SK-N-SH treated with all-trans-retinoic acid at 6 μM for 48 hours (cell line): ENCODE data around the gene GEMIN4.

Source experiments
- ATAC-seq: fragments of 200-7000 bp; cut with Tn5 transposase; 3 replicates; pipeline ENCODE4 v1.9.1; 2020; ENCODE audit warnings: mild to moderate bottlenecking, moderate library complexity
- ARNTL ChIP-seq: fragments of 450-650 bp; formaldehyde crosslinking; IDR thresholded peaks from 2 replicates; pipeline ENCODE4 v1.5.0; 2020; ENCODE audit warnings: low read depth, mild to moderate bottlenecking, moderate library complexity, borderline replicate concordance
- BACH2 ChIP-seq: fragments of 250-450 bp; sonication (Bioruptor Pico); IDR thresholded peaks from 2 replicates; pipeline ENCODE4 v1.9.0; 2021; ENCODE audit warnings: mild to moderate bottlenecking, borderline replicate concordance
- CSDC2 ChIP-seq: fragments of 250-450 bp; sonication (Bioruptor Pico); IDR thresholded peaks from 2 replicates; pipeline ENCODE4 v1.5.0; 2020; ENCODE audit warnings: mild to moderate bottlenecking, moderate library complexity
- ESRRG ChIP-seq: fragments of 250-450 bp; sonication (Bioruptor Pico); IDR thresholded peaks from 2 replicates; pipeline ENCODE4 v1.6.1; 2021; ENCODE audit warnings: mild to moderate bottlenecking
- GLIS3 ChIP-seq: fragments of 250-450 bp; sonication (Bioruptor Pico); IDR thresholded peaks from 2 replicates; pipeline ENCODE4 v1.5.0; 2020; ENCODE audit warnings: mild to moderate bottlenecking, moderate library complexity
- ISL1 ChIP-seq: fragments of 250-450 bp; sonication (Bioruptor Pico); IDR thresholded peaks from 2 replicates; pipeline ENCODE4 v2.1.2; 2022; ENCODE audit warnings: mild to moderate bottlenecking, moderate library complexity
- PATZ1 ChIP-seq: fragments of 250-450 bp; sonication (Bioruptor Pico); IDR thresholded peaks from 2 replicates; pipeline ENCODE4 v1.8.0; 2020; ENCODE audit warnings: mild to moderate bottlenecking, moderate library complexity, borderline replicate concordance
- POU6F1 ChIP-seq: fragments of 250-450 bp; sonication (Bioruptor Pico); IDR thresholded peaks from 2 replicates; pipeline ENCODE4 v1.8.0; 2021; ENCODE audit warnings: low read depth, mild to moderate bottlenecking, moderate library complexity, borderline replicate concordance
- PPARA ChIP-seq: fragments of 250-450 bp; sonication (Bioruptor Pico); IDR thresholded peaks from 2 replicates; pipeline ENCODE4 v1.5.0; 2020; ENCODE audit warnings: mild to moderate bottlenecking, borderline replicate concordance
- RARB ChIP-seq: fragments of 250-450 bp; sonication (Bioruptor Pico); IDR thresholded peaks from 2 replicates; pipeline ENCODE4 v1.8.0; 2021; ENCODE audit warnings: mild to moderate bottlenecking, moderate library complexity
- SNAI2 ChIP-seq: fragments of 250-450 bp; sonication (Bioruptor Pico); IDR thresholded peaks from 2 replicates; pipeline ENCODE4 v1.5.0; 2020; ENCODE audit warnings: mild to moderate bottlenecking, moderate library complexity
- TCF4 ChIP-seq: fragments of 250-450 bp; sonication (Bioruptor Pico); IDR thresholded peaks from 2 replicates; pipeline ENCODE4 v1.8.0; 2021; ENCODE audit warnings: mild to moderate bottlenecking, moderate library complexity, borderline replicate concordance
- TOX ChIP-seq: fragments of 250-450 bp; sonication (Bioruptor Pico); IDR thresholded peaks from 2 replicates; pipeline ENCODE4 v1.8.0; 2021; ENCODE audit warnings: mild to moderate bottlenecking, moderate library complexity, borderline replicate concordance
- ZC3H10 ChIP-seq: fragments of 250-450 bp; sonication (Bioruptor Pico); IDR thresholded peaks from 2 replicates; pipeline ENCODE4 v1.5.1; 2021; ENCODE audit warnings: mild to moderate bottlenecking, moderate library complexity
- ZFP3 ChIP-seq: fragments of 250-450 bp; sonication (Bioruptor Pico); IDR thresholded peaks from 2 replicates; pipeline ENCODE4 v1.5.0; 2020; ENCODE audit warnings: mild to moderate bottlenecking, moderate library complexity
- ZFP30 ChIP-seq: fragments of 450-650 bp; formaldehyde crosslinking; IDR thresholded peaks from 2 replicates; pipeline ENCODE4 v1.5.0; 2022; ENCODE audit warnings: mild to moderate bottlenecking, moderate library complexity
- ZNF70 ChIP-seq: fragments of 450-650 bp; formaldehyde crosslinking; IDR thresholded peaks from 2 replicates; pipeline ENCODE4 v1.5.0; 2020; ENCODE audit warnings: mild to moderate bottlenecking, moderate library complexity
- ZNF8 ChIP-seq: fragments of 450-650 bp; formaldehyde crosslinking; IDR thresholded peaks from 2 replicates; pipeline ENCODE4 v1.5.0; 2020; ENCODE audit warnings: mild to moderate bottlenecking, moderate library complexity
- TF ChIP-seq, protein P1 (sequence below): fragments of 250-450 bp; sonication (Bioruptor Pico); IDR thresholded peaks from 2 replicates; pipeline ENCODE4 v1.5.1; 2020; ENCODE audit warnings: low read depth, mild to moderate bottlenecking, moderate library complexity
- TF ChIP-seq, protein P2 (sequence below): fragments of 250-450 bp; sonication (Bioruptor Pico); IDR thresholded peaks from 2 replicates; pipeline ENCODE4 v1.5.1; 2021; ENCODE audit warnings: mild to moderate bottlenecking, moderate library complexity

GEMIN4 gene

DNA sequence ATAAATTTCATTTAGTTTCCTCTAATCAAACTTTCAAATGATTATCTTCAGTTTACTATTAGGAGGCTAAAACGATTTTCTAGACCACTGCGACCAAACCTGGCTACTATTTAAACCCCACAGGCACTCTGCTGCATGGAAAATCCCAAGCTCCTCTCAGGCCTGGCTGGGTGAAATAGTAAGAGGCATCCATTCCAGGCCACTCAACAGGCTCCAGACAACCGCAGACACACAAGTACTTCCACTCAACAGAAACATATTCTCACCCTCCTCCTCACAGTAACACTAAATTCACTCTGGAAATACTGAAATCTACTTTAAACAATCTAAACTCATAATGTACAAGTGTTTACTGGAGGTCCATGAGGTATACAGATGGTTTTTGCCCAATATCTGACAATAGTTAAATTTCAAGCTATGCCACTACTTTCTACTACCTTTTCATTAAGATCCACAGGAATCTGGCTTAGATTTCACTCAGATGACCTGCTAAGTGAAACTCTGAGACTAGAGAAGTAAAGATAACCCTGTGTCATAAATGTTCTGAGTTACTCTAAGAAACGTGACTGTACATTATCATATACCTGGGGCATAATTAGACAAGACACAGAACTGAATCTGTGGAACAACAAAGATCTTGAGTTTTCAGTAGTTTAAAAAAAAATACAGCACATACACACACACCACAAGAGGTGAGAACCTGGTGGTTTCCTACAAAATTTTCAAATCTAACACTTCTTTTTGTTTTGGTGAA, 47.8 kb downstream of the GEMIN4 start:
- ATAC-seq: peak; percentile 81
- TF ChIP-seq TCF4 (no peak), BACH2 (CRISPR knock-in tag) (no peak), ISL1 (CRISPR knock-in tag) (0 out of 2 replicates have a peak, but pooled peaks have one; percentile 10)

- no peak for ATAC-seq
- TF ChIP-seq CSDC2 (CRISPR knock-in tag) (no peak), POU6F1 (CRISPR knock-in tag) (no peak), TCF4 (no peak), ZNF8 (CRISPR knock-in tag) (no peak), BACH2 (CRISPR knock-in tag) (no peak), ZNF70 (CRISPR knock-in tag) (no peak), PATZ1 (CRISPR knock-in tag) (no peak), SNAI2 (CRISPR knock-in tag) (no peak), ZFP30 (no peak), TOX (CRISPR knock-in tag) (no peak), ESRRG (CRISPR knock-in tag) (no peak), ZC3H10 (CRISPR knock-in tag) (no peak), GLIS3 (CRISPR knock-in tag) (no peak), ISL1 (CRISPR knock-in tag) (no peak), ARNTL (CRISPR knock-in tag) (no peak), RARB (CRISPR knock-in tag) (no peak), PPARA (CRISPR knock-in tag) (no peak), ZFP3 (no peak)
Observed at GRCh38 chr17:703081-703875, 48.8 kb downstream of the GEMIN4 start.

- no peak for TF ChIP-seq ZNF70 (CRISPR knock-in tag)
- TF ChIP-seq POU6F1 (CRISPR knock-in tag): no peak
- no peak for TF ChIP-seq ESRRG (CRISPR knock-in tag)
- no peak for TF ChIP-seq GLIS3 (CRISPR knock-in tag)
- TF ChIP-seq SNAI2 (CRISPR knock-in tag): no peak
- TF ChIP-seq CSDC2 (CRISPR knock-in tag): no peak
- TF ChIP-seq ZFP3: no peak
- ATAC-seq: peak; percentile 37; the same call in 1 of the 3 replicates
Observed at GRCh38 chr17:700504-701094, 51.5 kb downstream of the GEMIN4 start.

GRCh38 chr17:699345-699744, 52.7 kb downstream of the GEMIN4 start:
- ATAC-seq: no peak
- TF ChIP-seq ESRRG (CRISPR knock-in tag): no peak
- TF ChIP-seq PATZ1 (CRISPR knock-in tag): no peak
- no peak for TF ChIP-seq TCF4
- no peak for TF ChIP-seq BACH2 (CRISPR knock-in tag)
- TF ChIP-seq CSDC2 (CRISPR knock-in tag): no peak
- no peak for TF ChIP-seq ZFP30
- TF ChIP-seq, protein P1, sequence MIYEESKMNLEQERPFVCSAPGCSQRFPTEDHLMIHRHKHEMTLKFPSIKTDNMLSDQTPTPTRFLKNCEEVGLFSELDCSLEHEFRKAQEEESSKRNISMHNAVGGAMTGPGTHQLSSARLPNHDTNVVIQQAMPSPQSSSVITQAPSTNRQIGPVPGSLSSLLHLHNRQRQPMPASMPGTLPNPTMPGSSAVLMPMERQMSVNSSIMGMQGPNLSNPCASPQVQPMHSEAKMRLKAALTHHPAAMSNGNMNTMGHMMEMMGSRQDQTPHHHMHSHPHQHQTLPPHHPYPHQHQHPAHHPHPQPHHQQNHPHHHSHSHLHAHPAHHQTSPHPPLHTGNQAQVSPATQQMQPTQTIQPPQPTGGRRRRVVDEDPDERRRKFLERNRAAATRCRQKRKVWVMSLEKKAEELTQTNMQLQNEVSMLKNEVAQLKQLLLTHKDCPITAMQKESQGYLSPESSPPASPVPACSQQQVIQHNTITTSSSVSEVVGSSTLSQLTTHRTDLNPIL (CRISPR knock-in tag): no peak
- TF ChIP-seq, protein P2, sequence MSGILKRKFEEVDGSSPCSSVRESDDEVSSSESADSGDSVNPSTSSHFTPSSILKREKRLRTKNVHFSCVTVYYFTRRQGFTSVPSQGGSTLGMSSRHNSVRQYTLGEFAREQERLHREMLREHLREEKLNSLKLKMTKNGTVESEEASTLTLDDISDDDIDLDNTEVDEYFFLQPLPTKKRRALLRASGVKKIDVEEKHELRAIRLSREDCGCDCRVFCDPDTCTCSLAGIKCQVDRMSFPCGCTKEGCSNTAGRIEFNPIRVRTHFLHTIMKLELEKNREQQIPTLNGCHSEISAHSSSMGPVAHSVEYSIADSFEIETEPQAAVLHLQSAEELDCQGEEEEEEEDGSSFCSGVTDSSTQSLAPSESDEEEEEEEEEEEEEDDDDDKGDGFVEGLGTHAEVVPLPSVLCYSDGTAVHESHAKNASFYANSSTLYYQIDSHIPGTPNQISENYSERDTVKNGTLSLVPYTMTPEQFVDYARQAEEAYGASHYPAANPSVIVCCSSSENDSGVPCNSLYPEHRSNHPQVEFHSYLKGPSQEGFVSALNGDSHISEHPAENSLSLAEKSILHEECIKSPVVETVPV (CRISPR knock-in tag): no peak
